Fibroblast of skin of left biceps (primary cell): Measurements from ENCODE around the gene NUP98.
"Not testable (repeated sequence)": the region's sequence is repeated elsewhere in the genome, so short reads cannot be mapped to it uniquely, and the experiment has no call there.

Experiments used
- DNase-seq, 2 experiments: peaks; one replicate each; pipeline ENCODE4 v3.0.0-alpha.2; 2013; ENCODE audit warnings: low read depth in 2 of 2

The NUP98 gene

GRCh38 chr11:3799143-3799542 is 1.8 kb upstream of the NUP98 start:
- no peak for DNase-seq

DNA sequence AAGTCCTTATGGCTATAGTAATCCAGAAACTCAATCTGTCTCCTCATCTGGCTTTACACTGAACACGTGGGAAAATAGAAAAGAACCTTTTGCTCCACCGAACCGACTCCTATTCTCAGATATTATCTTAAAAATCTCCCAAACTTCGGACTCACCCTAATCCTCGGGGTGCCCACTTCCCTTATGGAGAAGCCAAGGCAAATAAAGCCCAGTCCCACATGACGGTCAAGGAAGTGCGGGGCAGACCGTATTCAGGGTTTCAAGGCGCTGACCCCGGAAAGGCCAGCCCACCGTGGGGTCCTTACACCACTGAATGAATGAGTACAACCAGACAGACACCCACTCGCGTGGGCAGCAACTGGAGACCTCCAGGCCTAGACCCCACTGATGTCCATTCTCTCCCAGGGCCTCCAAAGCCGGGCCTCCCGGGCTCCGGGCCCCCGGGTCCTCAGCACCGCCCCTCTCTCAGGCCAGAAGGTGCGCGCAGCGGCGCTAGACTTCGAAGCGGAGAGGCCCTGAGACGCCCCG is 489 bp downstream of the NUP98 start:
- no peak for DNase-seq

DNA sequence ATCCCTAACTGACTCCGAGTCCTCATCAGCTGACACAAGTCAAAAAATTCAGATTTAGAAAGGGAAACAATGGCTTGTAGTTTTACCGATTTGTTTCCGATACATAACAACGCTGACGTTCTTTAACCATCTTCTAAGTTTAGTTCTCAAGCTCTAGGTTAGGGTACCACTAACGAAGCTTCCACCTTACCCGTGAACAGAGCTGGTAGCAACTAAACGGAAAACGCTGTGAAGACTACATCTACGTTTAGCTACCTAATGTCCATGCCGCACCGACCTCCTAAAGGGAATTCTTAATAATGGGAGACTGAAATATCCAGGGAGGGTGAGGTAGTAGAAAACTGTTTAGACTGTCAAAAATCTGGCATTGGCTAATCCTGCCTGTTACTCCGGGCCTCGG is 1.0 kb downstream of the NUP98 start:
- DNase-seq, result no peak

GRCh38 chr11:3796002-3796311 is 1.4 kb downstream of the NUP98 start:
- DNase-seq, result no peak

DNA sequence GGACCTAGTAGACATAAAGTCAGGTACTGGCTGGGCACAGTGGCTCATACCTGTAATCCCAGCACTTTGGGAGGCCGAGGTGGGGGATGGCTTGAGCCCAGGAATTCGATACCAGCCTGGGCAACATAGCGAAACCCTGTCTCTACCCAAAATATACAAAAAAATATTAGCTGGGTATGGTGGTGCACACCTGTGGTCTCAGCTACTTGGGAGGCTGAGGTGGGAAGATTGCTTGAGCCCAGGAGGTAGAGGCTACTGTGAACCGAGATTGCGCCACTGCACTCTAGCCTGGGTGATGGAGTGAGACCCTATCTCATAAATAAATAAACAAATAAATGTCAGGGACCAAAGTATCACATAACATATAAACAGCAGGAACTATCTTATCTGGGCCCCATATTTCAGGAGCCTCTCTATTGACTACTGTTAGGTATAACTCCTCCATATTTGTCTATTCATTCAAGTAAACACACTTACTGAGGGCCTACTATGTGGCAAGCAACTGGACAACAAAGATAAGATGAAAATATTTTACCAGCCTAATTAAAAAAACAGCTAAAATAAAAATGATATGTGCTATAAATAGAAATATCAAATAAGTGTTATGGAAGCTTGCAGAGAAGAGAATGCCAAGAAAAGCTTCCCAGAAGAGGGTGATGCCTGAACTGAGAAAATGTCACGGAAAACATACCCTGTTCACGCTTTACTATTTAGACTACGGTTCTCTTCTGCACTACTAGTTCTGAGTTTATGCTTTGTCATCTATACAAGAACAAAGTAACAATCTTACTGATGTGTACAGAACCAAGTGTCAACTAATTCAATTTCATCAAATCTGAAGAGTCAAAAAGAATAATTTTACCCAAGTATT is 2.0 kb downstream of the NUP98 start:
- no peak for DNase-seq

DNA sequence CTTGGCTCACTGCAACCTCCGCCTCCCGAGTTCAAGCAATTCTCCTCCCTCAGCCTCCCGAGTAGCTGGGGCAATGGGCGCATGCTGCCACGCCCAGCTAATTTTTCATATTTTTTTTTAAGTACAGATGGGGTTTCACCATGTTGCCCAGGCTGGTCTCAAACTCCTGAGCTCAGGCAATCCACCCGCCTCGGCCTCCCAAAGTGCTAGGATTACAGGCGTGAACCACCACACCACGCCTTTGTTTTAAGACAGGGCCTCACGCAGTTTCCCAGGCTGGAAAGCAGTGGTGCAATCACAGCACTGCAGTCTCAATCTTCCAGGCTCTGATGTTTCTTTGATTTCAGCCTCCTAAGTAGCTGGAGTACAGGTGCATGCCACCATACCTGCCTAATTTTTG is 3.0 kb downstream of the NUP98 start:
- not testable (repeated sequence) for DNase-seq

- no peak for DNase-seq
These were observed 10.4 kb downstream of the NUP98 start for GRCh38 chr11:3786781-3787428.

DNA sequence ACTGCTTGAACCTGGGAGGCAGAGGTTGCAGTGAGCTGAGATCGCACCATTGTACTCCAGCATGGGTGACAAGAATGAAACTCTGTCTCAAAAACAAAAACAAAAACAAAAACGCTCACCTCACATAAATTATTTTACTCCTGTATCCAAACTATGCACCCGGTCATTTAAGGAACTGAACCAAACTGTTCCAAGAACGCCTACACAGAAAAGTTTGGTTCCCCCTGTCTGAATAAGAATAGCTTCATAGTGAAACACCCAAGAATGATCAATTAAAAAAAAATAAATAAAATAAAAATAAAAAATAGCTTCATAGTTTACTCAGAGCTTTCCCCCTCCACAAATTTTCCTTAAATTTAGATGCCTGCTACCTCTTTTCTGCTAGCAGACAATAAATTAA is 13.7 kb downstream of the NUP98 start:
- DNase-seq, result no peak

- no peak for DNase-seq
These were observed 14.4 kb downstream of the NUP98 start for GRCh38 chr11:3782963-3783362.

- no peak for DNase-seq
These were observed 15.9 kb downstream of the NUP98 start for GRCh38 chr11:3781423-3781822.

GRCh38 chr11:3775736-3776406 is 21.5 kb downstream of the NUP98 start:
- DNase-seq, result no peak

GRCh38 chr11:3773180-3773579 is 24.2 kb downstream of the NUP98 start:
- DNase-seq, result no peak

DNA sequence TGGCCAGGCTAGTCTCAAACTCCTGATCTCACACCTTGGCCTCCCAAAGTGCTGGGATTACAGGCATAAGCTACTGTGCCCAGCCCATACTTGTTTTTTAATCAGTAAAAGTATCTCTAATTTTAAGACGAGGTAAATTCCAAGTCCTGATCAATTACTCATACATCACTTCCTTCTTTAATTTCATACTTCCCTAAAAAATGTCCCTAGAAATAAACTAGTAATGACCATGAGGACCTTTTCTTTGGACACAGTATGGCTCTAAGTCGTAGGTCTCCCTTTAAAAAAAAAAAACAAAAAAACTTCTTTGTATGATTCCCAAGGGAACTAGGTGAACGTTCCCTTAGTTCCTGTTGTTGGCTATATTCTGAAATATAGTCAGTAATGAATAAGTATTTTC is 29.8 kb downstream of the NUP98 start:
- no peak for DNase-seq

DNA sequence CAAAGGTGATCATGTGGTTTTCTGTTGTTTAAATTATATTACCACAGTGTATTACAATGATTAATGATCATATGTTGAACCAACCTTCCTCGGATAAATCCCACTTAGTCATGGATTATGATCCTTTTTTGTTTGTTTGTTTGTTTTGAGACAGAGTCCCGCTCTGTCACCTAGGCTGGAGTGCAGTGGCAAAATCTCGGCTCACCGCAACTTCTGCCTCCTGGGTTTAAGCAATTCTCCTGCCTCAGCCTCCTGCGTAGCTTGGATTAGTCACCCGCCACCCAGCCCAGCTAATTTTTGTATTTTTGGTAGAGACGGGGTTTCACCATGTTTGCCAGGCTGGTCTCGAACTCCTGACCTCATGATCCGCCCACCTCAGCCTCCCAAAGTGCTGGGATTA is 30.5 kb downstream of the NUP98 start:
- not testable (repeated sequence) for DNase-seq

DNA sequence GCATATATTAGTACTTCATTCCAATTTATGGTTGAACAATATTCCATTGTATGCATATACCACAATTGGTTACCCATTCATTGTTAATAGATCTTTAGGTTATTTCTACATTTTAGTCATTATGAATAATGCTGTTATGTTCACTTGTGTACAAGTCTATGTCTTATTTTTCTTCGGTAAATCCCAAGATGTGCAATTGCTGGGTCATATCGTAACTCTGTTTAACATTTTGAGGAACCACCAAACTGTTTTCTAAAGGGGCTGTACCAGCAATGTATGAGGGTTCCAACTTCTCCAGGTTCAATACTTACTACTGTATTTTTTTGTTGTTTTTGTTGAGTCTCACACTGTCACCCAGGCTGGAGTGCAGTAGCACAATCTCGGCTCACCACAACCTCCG is 33.1 kb downstream of the NUP98 start:
- no peak for DNase-seq

DNA sequence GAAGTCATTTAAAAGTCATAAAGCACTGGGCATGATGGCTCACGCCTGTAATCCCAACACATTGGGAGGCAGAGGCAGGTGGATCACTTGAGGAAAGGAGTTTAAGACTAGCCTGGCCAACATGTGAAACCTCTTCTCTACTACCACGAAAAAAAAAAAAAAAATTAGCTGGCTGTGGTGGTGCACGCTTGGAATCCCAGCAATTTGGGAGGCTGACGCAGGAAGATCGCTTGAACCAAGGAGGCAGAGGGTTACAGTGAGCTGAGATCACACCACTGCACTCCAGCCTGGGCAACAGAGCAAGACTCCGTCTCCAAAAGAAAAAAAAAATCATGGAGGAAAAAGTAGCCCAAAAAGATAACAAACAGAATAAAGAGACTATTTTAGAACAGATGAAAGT is 42.2 kb downstream of the NUP98 start:
- no peak for DNase-seq

DNA sequence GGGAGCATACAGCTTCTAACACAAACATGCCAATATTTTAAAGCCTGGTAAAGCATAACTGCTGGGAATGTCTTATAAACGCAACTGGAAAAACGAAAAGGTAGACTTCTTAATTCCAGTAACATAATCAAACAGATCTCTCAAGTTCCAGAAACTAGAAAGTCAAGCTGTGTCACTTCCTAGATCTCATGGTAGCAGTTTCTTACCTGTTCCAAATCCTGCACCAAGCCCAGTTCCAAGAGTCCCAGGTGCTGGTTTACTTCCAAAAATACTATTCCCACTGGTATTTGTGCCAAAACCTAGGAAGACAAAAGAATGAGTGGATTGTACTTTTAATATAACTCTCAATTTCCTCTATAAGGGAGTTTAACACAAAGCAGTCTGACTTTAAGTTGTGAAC is 44.2 kb downstream of the NUP98 start:
- no peak for DNase-seq

- peak; percentile 31 to 41 for DNase-seq
These were observed 49.6 kb downstream of the NUP98 start for GRCh38 chr11:3747704-3748103.

- DNase-seq, result no peak
These were observed 52.2 kb downstream of the NUP98 start for GRCh38 chr11:3745161-3745560.

GRCh38 chr11:3738723-3739122 is 58.6 kb downstream of the NUP98 start:
- no peak for DNase-seq

DNA sequence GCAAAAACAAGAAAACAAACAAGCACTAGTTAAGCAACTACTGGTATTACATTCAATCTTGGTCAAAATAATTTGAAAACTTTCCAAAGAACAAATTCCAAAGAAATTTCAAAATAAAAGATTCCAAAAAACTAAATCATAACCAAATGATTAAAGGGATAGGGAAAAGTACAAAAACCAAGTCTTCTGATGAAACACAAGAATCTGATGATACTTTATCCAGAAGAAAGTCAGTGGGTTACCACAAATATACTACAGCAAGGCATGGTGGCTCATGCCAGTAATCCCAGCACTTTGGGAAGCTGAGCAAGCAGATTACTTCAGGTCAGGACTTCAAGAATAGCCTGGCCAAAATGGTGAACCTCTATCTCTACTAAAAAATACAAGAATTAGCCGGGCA is 59.1 kb downstream of the NUP98 start:
- DNase-seq, result peak; percentile 25 to 35

GRCh38 chr11:3737386-3737933 is 59.9 kb downstream of the NUP98 start:
- DNase-seq, result no peak
